ENCODE measurements around the gene USP32. TPM values are rescaled to one million over a fixed set of nuclear protein-coding genes. Genes with fewer than 3 reads are reported as not detected.

USP32 gene
- total and polyA plus RNA-seq, 10 of the 15 experiments (the other 5 are each of a cell fraction or from before 2014, with no cell fraction given) = 7.8 to 37.3 (median 25.5) TPM

GRCh38 chr17:60280673-60281072, 111.3 kb downstream of the USP32 start:
- no peak overlapping the region for H3K27ac ChIP-seq (ENCODE audit: control insufficient read depth, insufficient read depth)
- no peaks in the 10 kb centered on the region for H3K36me3 ChIP-seq (ENCODE audit: control insufficient read depth in 2 of 2, insufficient read depth in 2 of 2, low read length in 1 of 2)
- intact Hi-C loops (cut with micrococcal nuclease; ENCODE audit: unreplicated experiment) (no loop called here), in situ Hi-C loops (cut with MboI) (no loop called here)
- H3K79me2 ChIP-seq (ENCODE audit: control insufficient read depth, insufficient read depth, low read length) = no peaks in the 10 kb centered on the region
- no peak for FAIRE-seq
- no peak for TF ChIP-seq IRF3 (IDR thresholded peaks at IDR 0.05)
- TF ChIP-seq NFXL1 (IDR thresholded peaks at IDR 0.05; ENCODE audit: borderline replicate concordance) = 0 out of 2 replicates have a peak, but pooled peaks have one; percentile 17
- TF ChIP-seq ZZZ3 (IDR thresholded peaks at IDR 0.05; ENCODE audit: control insufficient read depth, insufficient read length, low read depth) = no peak
- ChIA-PET POLR2A (no interaction called here), RAD21 (ENCODE audit: unreplicated experiment) (no interaction called here), CTCF (interaction anchor here (0.9 kb wide), 1 partner anchor 138 kb away, joined by 3 read pairs; no protein-coding TSS in a partner anchor), SMC1A (ENCODE audit: uncharacterized antibody, unreplicated experiment) (interaction anchor here (1.2 kb wide), 1 partner anchor 9 kb away, joined by 3 read pairs; no protein-coding TSS in a partner anchor)
- DNase-seq (ENCODE audit: low read depth, low spot score) = no peak
- ATAC-seq = no peak
- no peak overlapping the region for H2AFZ ChIP-seq (ENCODE audit: control insufficient read depth, low read depth, low read length)
- no peaks in the 10 kb centered on the region for H3K4me1 ChIP-seq (ENCODE audit: control insufficient read depth, insufficient read depth, low read length)
- H4K20me1 ChIP-seq (ENCODE audit: control insufficient read depth, insufficient read depth) = no peaks in the 10 kb centered on the region
- no TSS peak for BruUV-seq (replicated peaks)
- H3K4me3 ChIP-seq = no peak overlapping the region
- no peaks in the 10 kb centered on the region for H3K9me3 ChIP-seq (replicated peaks; ENCODE audit: control insufficient read depth, insufficient read depth, low read length)
- no peak overlapping the region for H3K4me2 ChIP-seq (ENCODE audit: control insufficient read depth, insufficient read depth)
- H3K27me3 ChIP-seq (replicated peaks in 1 of 2; ENCODE audit: control insufficient read depth in 2 of 2, insufficient read depth in 2 of 2, low read length in 1 of 2) = no peaks in the 10 kb centered on the region
- H3K9ac ChIP-seq (ENCODE audit: control insufficient read depth, insufficient read depth, low read length) = no peak overlapping the region

GRCh38 chr17:60278237-60278636, 113.7 kb downstream of the USP32 start:
- no peaks in the 10 kb centered on the region for H3K36me3 ChIP-seq (ENCODE audit: control insufficient read depth in 2 of 2, insufficient read depth in 2 of 2, low read length in 1 of 2)
- no peak overlapping the region for H3K4me3 ChIP-seq
- H3K4me2 ChIP-seq (ENCODE audit: control insufficient read depth, insufficient read depth) = no peak overlapping the region
- H2AFZ ChIP-seq (ENCODE audit: control insufficient read depth, low read depth, low read length) = no peak overlapping the region
- ATAC-seq (no peak), FAIRE-seq (no peak), DNase-seq (ENCODE audit: low read depth, low spot score) (no peak)
- 75% methylated on average over 2 of the region's 2 CpGs for WGBS (ENCODE audit: insufficient coverage, insufficient replicate concordance, low lambda C conversion rate, missing lambda C conversion rate)
- H3K9me3 ChIP-seq (replicated peaks; ENCODE audit: control insufficient read depth, insufficient read depth, low read length) = no peaks in the 10 kb centered on the region
- in situ Hi-C loops (cut with MboI) (no loop called here), intact Hi-C loops (cut with micrococcal nuclease; ENCODE audit: unreplicated experiment) (no loop called here)
- ChIA-PET SMC1A (ENCODE audit: uncharacterized antibody, unreplicated experiment) (interaction anchor here (1.0 kb wide), 1 partner anchor 13 kb away, joined by 3 read pairs; no protein-coding TSS in a partner anchor), RAD21 (ENCODE audit: unreplicated experiment) (no interaction called here), CTCF (no interaction called here), POLR2A (interaction anchor here (0.6 kb wide), 1 partner anchor 10 kb away, joined by 3 read pairs; no protein-coding TSS in a partner anchor)
- H3K27ac ChIP-seq (ENCODE audit: control insufficient read depth, insufficient read depth) = no peak overlapping the region
- no peaks in the 10 kb centered on the region for H3K27me3 ChIP-seq (replicated peaks in 1 of 2; ENCODE audit: control insufficient read depth in 2 of 2, insufficient read depth in 2 of 2, low read length in 1 of 2)
- H4K20me1 ChIP-seq (ENCODE audit: control insufficient read depth, insufficient read depth) = no peaks in the 10 kb centered on the region
- TF ChIP-seq SP1 (IDR thresholded peaks at IDR 0.05; ENCODE audit: low read depth, low read length) = no peak
- TF ChIP-seq ETV6 (conservative IDR thresholded peaks at IDR 0.05 in 1 of 2, IDR thresholded peaks at IDR 0.05 in 1 of 2; ENCODE audit: borderline replicate concordance in 1 of 2, low read depth in 1 of 2) = peak in 1 of 2 experiments; percentile 53; a peak in 1 of 4 replicates
- H3K9ac ChIP-seq (ENCODE audit: control insufficient read depth, insufficient read depth, low read length) = no peak overlapping the region
- no TSS peak for BruUV-seq (replicated peaks)
- H3K4me1 ChIP-seq (ENCODE audit: control insufficient read depth, insufficient read depth, low read length) = no peaks in the 10 kb centered on the region
- H3K79me2 ChIP-seq (ENCODE audit: control insufficient read depth, insufficient read depth, low read length) = no peaks in the 10 kb centered on the region

All from GM12878 (cell line).